Endothelial cell of umbilical vein (primary cell): ENCODE data around the gene RAB6B. TPM values are rescaled to one million over a fixed set of nuclear protein-coding genes. Genes with fewer than 3 reads are reported as not detected.

Experiments
- BruUV-seq: library from RNA; stranded (reverse); fragments of 400-500 nt; replicated peaks from 2 replicates; lab custom pipeline; 2021; lab: Mats Ljungman, UMichigan
- CTCF ChIA-PET: fragments of 300-600, 350-600 bp; sonication (Branson Sonifier 250); formaldehyde crosslinking; loops from one replicate; lab custom pipeline; 2021; ENCODE audit warnings: antibody characterized with exemption, inconsistent platforms; lab: Charles Lee
- POLR2A ChIA-PET: fragments of 300-600, 350-600 bp; sonication (Branson Sonifier 250); formaldehyde crosslinking; loops from one replicate; lab custom pipeline; 2021; ENCODE audit warnings: antibody characterized with exemption, inconsistent platforms; lab: Charles Lee
- DNase-seq: peaks from one replicate; pipeline ENCODE4 v3.0.0-alpha.2; 2011; ENCODE audit warnings: low read depth, low spot score
- FAIRE-seq: peaks from 2 replicates; lab custom pipeline; 2011; peaks lifted over from hg19 to GRCh38; lab: Jason Lieb, UNC
- H2AFZ ChIP-seq: 2 replicates; pipeline ENCODE4 v1.6.0; 2012; ENCODE audit warnings: low read depth, low read length, control low read depth, inconsistent platforms
- H3K27ac ChIP-seq: 2 replicates; pipeline ENCODE4 v1.5.1; 2011; ENCODE audit warnings: low read depth, mild to moderate bottlenecking, control low read depth, low read length, moderate library complexity; ENCODE audit not compliant: insufficient read depth
- H3K27me3 ChIP-seq, 2 experiments: 2 replicates each; pipeline versions ENCODE4 v1.6.0 to v1.6.1; 2011; ENCODE audit warnings: low read length in 2 of 2, mixed read lengths in 1 of 2; ENCODE audit not compliant: control insufficient read depth in 2 of 2, insufficient read depth in 2 of 2
- H3K36me3 ChIP-seq, 2 experiments: 2 replicates in 1 of 2; 3 replicates in 1 of 2; pipeline ENCODE4 v1.5.1; 2011; ENCODE audit warnings: low read length in 2 of 2, mild to moderate bottlenecking in 1 of 2, moderate library complexity in 1 of 2; ENCODE audit not compliant: control insufficient read depth in 2 of 2, insufficient read depth in 2 of 2; ENCODE audit errors: extremely low read depth in 1 of 2
- H3K4me1 ChIP-seq: 3 replicates; pipeline ENCODE4 v1.5.1; 2011; ENCODE audit warnings: mild to moderate bottlenecking, low read length; ENCODE audit not compliant: control insufficient read depth, insufficient read depth; ENCODE audit errors: extremely low read depth
- H3K4me2 ChIP-seq: 2 replicates; pipeline ENCODE4 v1.6.1; 2011; ENCODE audit warnings: low read length, control low read depth, mixed read lengths; ENCODE audit not compliant: insufficient read depth
- H3K4me3 ChIP-seq, 3 experiments: fragments of 200-600 bp in 1 of 3; sonication (generic), shearing (Covaris generic) in 1 of 3; replicated peaks in 1 of 3; 2 replicates each; pipeline ENCODE4 v1.5.1; 2011 to 2016; ENCODE audit warnings: control low read depth in 3 of 3, low read length in 3 of 3, mild to moderate bottlenecking in 2 of 3, inconsistent platforms in 1 of 3, low read depth in 1 of 3, moderate library complexity in 1 of 3; ENCODE audit not compliant: insufficient read depth in 1 of 3
- H3K79me2 ChIP-seq: 2 replicates; pipeline ENCODE4 v1.6.0; 2012; ENCODE audit warnings: low read length, inconsistent platforms; ENCODE audit not compliant: control insufficient read depth, insufficient read depth
- H3K9ac ChIP-seq: replicated peaks from 2 replicates; pipeline ENCODE3; 2011; ENCODE audit warnings: low read length, control low read depth; ENCODE audit not compliant: insufficient read depth; ENCODE audit errors: extremely low read depth
- H3K9me1 ChIP-seq: replicated peaks from 3 replicates; pipeline ENCODE4 v1.6.0; 2011; ENCODE audit warnings: mild to moderate bottlenecking, low read length; ENCODE audit not compliant: control insufficient read depth, insufficient read depth; ENCODE audit errors: extremely low read depth
- H3K9me3 ChIP-seq: replicated peaks from 2 replicates; pipeline ENCODE4 v1.5.1; 2012; ENCODE audit warnings: low read length, inconsistent platforms; ENCODE audit not compliant: control insufficient read depth, insufficient read depth
- H4K20me1 ChIP-seq: replicated peaks from 2 replicates; pipeline ENCODE3; 2011; ENCODE audit warnings: mild to moderate bottlenecking, low read length; ENCODE audit not compliant: control insufficient read depth, insufficient read depth; ENCODE audit errors: extremely low read depth
- CTCF ChIP-seq, 2 donors: IDR thresholded peaks; 1 replicate in 1 of 2; 2 replicates in 1 of 2; pipeline ENCODE4 v1.5.1; 2011; ENCODE audit warnings: low read length in 2 of 2, mild to moderate bottlenecking in 2 of 2, moderate library complexity in 2 of 2, control low read depth in 1 of 2, inconsistent platforms in 1 of 2, low read depth in 1 of 2; ENCODE audit not compliant: insufficient read depth in 1 of 2; ENCODE audit errors: extremely low read depth in 1 of 2
- EZH2 ChIP-seq: IDR thresholded peaks from 2 replicates; pipeline ENCODE4 v1.6.1; 2012; ENCODE audit warnings: borderline replicate concordance, low read depth, mild to moderate bottlenecking, moderate library complexity, low read length, inconsistent platforms; ENCODE audit not compliant: severe bottlenecking
- FOS ChIP-seq: IDR thresholded peaks from 2 replicates; pipeline ENCODE4 v1.6.1; 2011; ENCODE audit warnings: mild to moderate bottlenecking, low read length, moderate library complexity, borderline replicate concordance; ENCODE audit not compliant: insufficient read depth
- GATA2 ChIP-seq: IDR thresholded peaks from 2 replicates; pipeline ENCODE4 v1.7.0; 2011; ENCODE audit warnings: low read depth, mild to moderate bottlenecking, moderate library complexity, mixed read lengths, low read length; ENCODE audit not compliant: insufficient read length, insufficient read depth
- JUN ChIP-seq: IDR thresholded peaks from 2 replicates; pipeline ENCODE4 v1.6.1; 2011; ENCODE audit warnings: borderline replicate concordance, low read depth; ENCODE audit not compliant: insufficient read length, insufficient read depth
- MAX ChIP-seq: IDR thresholded peaks from 2 replicates; pipeline ENCODE4 v1.6.1; 2011; ENCODE audit not compliant: insufficient read depth, insufficient read length
- MYC ChIP-seq: IDR thresholded peaks from one replicate; pipeline ENCODE4 v1.6.1; 2011; ENCODE audit warnings: mild to moderate bottlenecking, low read depth, low read length
- POLR2A ChIP-seq: IDR thresholded peaks from 2 replicates; pipeline ENCODE4 v1.6.1; 2012; ENCODE audit warnings: low read depth, mild to moderate bottlenecking, control low read depth, low read length
- POLR2AphosphoS5 ChIP-seq: IDR thresholded peaks from 2 replicates; pipeline ENCODE4 v1.6.1; 2012; ENCODE audit warnings: low read depth, mild to moderate bottlenecking, control low read depth, low read length, moderate library complexity; ENCODE audit not compliant: insufficient read depth
- dilution Hi-C: fragments of 300-500 bp; cut with MboI; formaldehyde crosslinking; loops from one replicate; pipeline ENCODE4 v1.15.0; 2019; ENCODE audit warnings: low sequenced_read_pairs; ENCODE audit not compliant: extremely low pct_ligation_motif_present
- intact Hi-C: fragments of 100-400 bp; cut with micrococcal nuclease; formaldehyde crosslinking; loops from one replicate; pipeline ENCODE4 v1.10.0; 2022
- polyA plus RNA-seq, 4 experiments: library from polyadenylated mRNA; depleted of rRNA in 3 of 4; stranded (reverse) in 3 of 4; unstranded in 1 of 4; fragments of >200 nt; gene quantifications; 2 replicates each; pipeline versions ENCODE4 v1.2.1 to v1.2.3, GENCODE V29; 2011 to 2012; ENCODE audit warnings: missing spikeins in 1 of 4
- total RNA-seq: library from RNA; stranded (reverse); gene quantifications from 2 replicates; pipeline ENCODE4 v1.2.3, GENCODE V29; 2021

Gene RAB6B
- total and polyA plus RNA-seq, 2 donors (not counting 3 experiments of a cell fraction or from before 2014, with no cell fraction given): 1.7 to 6.7 TPM

GRCh38 chr3:133930341-133930933 is 34.8 kb upstream of the RAB6B start:
- no peaks in the 10 kb centered on the region for H3K36me3 ChIP-seq
- no peak for TF ChIP-seq MYC
- peak; percentile 66 to 68 for TF ChIP-seq CTCF (IDR thresholded peaks at IDR 0.05; ENCODE audit: extremely low read depth in 1 of 2, insufficient read depth in 1 of 2, low read depth in 1 of 2, low read length in 2 of 2)
- H2AFZ ChIP-seq: no peak overlapping the region
- H3K27me3 ChIP-seq: no peaks in the 10 kb centered on the region
- H3K9me1 ChIP-seq: no peaks in the 10 kb centered on the region
- H3K9ac ChIP-seq: no peak overlapping the region
- DNase-seq (peak; percentile 66), FAIRE-seq (peak; percentile 97)
- no peaks in the 10 kb centered on the region for H3K9me3 ChIP-seq
- H3K4me3 ChIP-seq: no peak overlapping the region
- H4K20me1 ChIP-seq: no peaks in the 10 kb centered on the region
- no TSS peak for BruUV-seq
- H3K27ac ChIP-seq: no peak overlapping the region
- no peaks in the 10 kb centered on the region for H3K79me2 ChIP-seq
- dilution Hi-C loops: loop anchor here (25.0 kb wide), 1 partner anchor 282 kb away; no protein-coding TSS in a partner anchor
- H3K4me1 ChIP-seq: peaks cover 7% of the 10 kb centered on the region
- intact Hi-C loops: loop anchor here (1.0 to 5.0 kb wide), 5 partner anchors 109 to 1200 kb away; no protein-coding TSS in a partner anchor
- POLR2A ChIA-PET: interaction anchor here (0.6 kb wide), 1 partner anchor 369 kb away, joined by 3 read pairs; no protein-coding TSS in a partner anchor
- no peak overlapping the region for H3K4me2 ChIP-seq
- CTCF ChIA-PET: interaction anchor here (0.5 to 7.2 kb wide), 39 partner anchors 9 to 1199 kb away, joined by 3 to 223 read pairs (median 4); partner anchors contain the start of gene RYK

GRCh38 chr3:133928903-133929607 is 33.4 kb upstream of the RAB6B start:
- Histone ChIP-seq H2AFZ (no peak overlapping the region), H4K20me1 (no peaks in the 10 kb centered on the region), H3K4me1 (peaks cover 7% of the 10 kb centered on the region), H3K9ac (no peak overlapping the region), H3K79me2 (no peaks in the 10 kb centered on the region), H3K36me3 (no peaks in the 10 kb centered on the region), H3K4me2 (no peak overlapping the region), H3K27me3 (no peaks in the 10 kb centered on the region), H3K4me3 (no peak overlapping the region), H3K9me3 (no peaks in the 10 kb centered on the region), H3K9me1 (no peaks in the 10 kb centered on the region), H3K27ac (no peak overlapping the region)
- ChIA-PET CTCF (interaction anchor here (0.7 to 7.2 kb wide), 13 partner anchors 12 to 1198 kb away, joined by 3 to 223 read pairs (median 6); no protein-coding TSS in a partner anchor), POLR2A (no interaction called here)
- dilution Hi-C loops (loop anchor here (25.0 kb wide), 1 partner anchor 283 kb away; no protein-coding TSS in a partner anchor), intact Hi-C loops (no loop called here)
- FAIRE-seq (no peak), DNase-seq (no peak)
- no TSS peak for BruUV-seq
- TF ChIP-seq FOS: no peak
- TF ChIP-seq CTCF (IDR thresholded peaks at IDR 0.05; ENCODE audit: extremely low read depth in 1 of 2, insufficient read depth in 1 of 2, low read depth in 1 of 2, low read length in 2 of 2): no peak
- no peak for TF ChIP-seq MYC
- TF ChIP-seq GATA2: no peak
- TF ChIP-seq JUN: no peak
- TF ChIP-seq EZH2: no peak
- TF ChIP-seq POLR2A: no peak
- no peak for TF ChIP-seq POLR2AphosphoS5
- no peak for TF ChIP-seq MAX
